HepG2 (cell line): Measurements from ENCODE around the gene OSCP1. TPM values are rescaled to one million over a fixed set of nuclear protein-coding genes. Genes with fewer than 3 reads are reported as not detected.

Source experiments
- AHR ChIP-seq: IDR thresholded peaks from 2 replicates; pipeline ENCODE4 v1.6.1; 2018; ENCODE audit warnings: missing genetic modification reagents, missing compliant biosample characterization
- BRCA1 ChIP-seq: sonication (generic); formaldehyde crosslinking; IDR thresholded peaks from 2 replicates; pipeline ENCODE4 v1.4.0; 2020; ENCODE audit warnings: missing genetic modification reagents
- EED ChIP-seq: sonication (generic); formaldehyde crosslinking; IDR thresholded peaks from 2 replicates; pipeline ENCODE4 v1.5.0; 2020; ENCODE audit warnings: mild to moderate bottlenecking, missing genetic modification reagents
- FOXK1 ChIP-seq: sonication (generic); formaldehyde crosslinking; IDR thresholded peaks from 2 replicates; pipeline ENCODE4 v1.4.0; 2020; ENCODE audit warnings: low read depth, missing genetic modification reagents, borderline replicate concordance
- GABPA ChIP-seq, 2 experiments: IDR thresholded peaks; 2 replicates each; pipeline ENCODE4 v1.6.1; 2011 to 2016; ENCODE audit warnings: low read depth in 2 of 2, low read length in 1 of 2, missing biosample characterization in 1 of 2, missing genetic modification characterization in 1 of 2
- GZF1 ChIP-seq: sonication (generic); formaldehyde crosslinking; IDR thresholded peaks from 2 replicates; pipeline ENCODE4 v1.5.1; 2020; ENCODE audit warnings: mild to moderate bottlenecking, missing genetic modification reagents
- HNRNPLL ChIP-seq: fragments of 200-400 bp; formaldehyde crosslinking; IDR thresholded peaks from 2 replicates; pipeline ENCODE4 v1.6.1; 2017; ENCODE audit warnings: mild to moderate bottlenecking, low read depth, low read length; ENCODE audit not compliant: poor library complexity, severe bottlenecking
- MBNL3 ChIP-seq: fragments of 250-450 bp; sonication (Bioruptor Pico); conservative IDR thresholded peaks from 2 replicates; pipeline ENCODE4 v1.8.0; 2022; ENCODE audit warnings: mild to moderate bottlenecking, inconsistent platforms
- POLR2A ChIP-seq, 2 experiments: IDR thresholded peaks; 2 replicates each; pipeline ENCODE4 v1.6.1; 2011; ENCODE audit warnings: low read depth in 2 of 2, low read length in 2 of 2, mild to moderate bottlenecking in 1 of 2, moderate library complexity in 1 of 2; ENCODE audit not compliant: insufficient read depth in 1 of 2
- SALL2 ChIP-seq: sonication (generic); formaldehyde crosslinking; IDR thresholded peaks from 2 replicates; pipeline ENCODE4 v1.8.1; 2023; ENCODE audit warnings: mild to moderate bottlenecking, missing genetic modification reagents, inconsistent platforms
- SRY ChIP-seq: sonication (generic); formaldehyde crosslinking; IDR thresholded peaks from 2 replicates; pipeline ENCODE4 v1.8.0; 2022; ENCODE audit warnings: mild to moderate bottlenecking, missing genetic modification reagents
- XRCC5 ChIP-seq: fragments of 200-400 bp; formaldehyde crosslinking; optimal IDR thresholded peaks from 2 replicates; pipeline ENCODE3; 2017; ENCODE audit warnings: mild to moderate bottlenecking, low read length
- YEATS2 ChIP-seq: sonication (generic); formaldehyde crosslinking; IDR thresholded peaks from 2 replicates; pipeline ENCODE4 v1.4.0; 2020; ENCODE audit warnings: missing genetic modification reagents, borderline replicate concordance
- ZC3H13 ChIP-seq: sonication (generic); formaldehyde crosslinking; IDR thresholded peaks from 2 replicates; pipeline ENCODE4 v1.8.1; 2023; ENCODE audit warnings: mild to moderate bottlenecking, missing genetic modification reagents, moderate library complexity
- ZNF10 ChIP-seq: sonication (generic); formaldehyde crosslinking; IDR thresholded peaks from 2 replicates; pipeline ENCODE4 v1.4.0; 2020; ENCODE audit warnings: mild to moderate bottlenecking, low read depth, missing genetic modification reagents, borderline replicate concordance
- ZNF12 ChIP-seq: sonication (generic); formaldehyde crosslinking; IDR thresholded peaks from 2 replicates; pipeline ENCODE4 v1.5.0; 2020; ENCODE audit warnings: missing genetic modification reagents
- ZNF160 ChIP-seq: sonication (generic); formaldehyde crosslinking; IDR thresholded peaks from 2 replicates; pipeline ENCODE4 v1.8.0; 2022; ENCODE audit warnings: mild to moderate bottlenecking, inconsistent platforms, missing genetic modification reagents
- ZNF572 ChIP-seq: sonication (generic); formaldehyde crosslinking; IDR thresholded peaks from 2 replicates; pipeline ENCODE4 v1.5.1; 2020; ENCODE audit warnings: mild to moderate bottlenecking, missing genetic modification reagents
- ZNF619 ChIP-seq: sonication (generic); formaldehyde crosslinking; IDR thresholded peaks from 2 replicates; pipeline ENCODE4 v1.4.0; 2020; ENCODE audit warnings: mild to moderate bottlenecking, missing genetic modification reagents
- ZNF777 ChIP-seq: sonication (generic); formaldehyde crosslinking; IDR thresholded peaks from 2 replicates; pipeline ENCODE4 v1.4.0; 2020; ENCODE audit warnings: missing genetic modification reagents
- ZZZ3 ChIP-seq: sonication (generic); formaldehyde crosslinking; IDR thresholded peaks from 2 replicates; pipeline ENCODE4 v1.4.0; 2020; ENCODE audit warnings: missing genetic modification reagents, mild to moderate bottlenecking, borderline replicate concordance
- polyA plus RNA-seq, 8 experiments: library from polyadenylated mRNA; depleted of rRNA in 3 of 8; stranded (reverse) in 7 of 8; unstranded in 1 of 8; fragments of >200 nt; fragmentation: Illumina TruSeq in 4 of 8; extraction: Trizol in 4 of 8; gene quantifications; 2 replicates each; pipeline versions ENCODE4 v1.2.1 to v1.2.3, GENCODE V29; 2011 to 2016; ENCODE audit warnings: low read depth in 4 of 8, missing spikeins in 1 of 8, mixed read lengths in 1 of 8; ENCODE audit not compliant: insufficient read depth in 1 of 8
- total RNA-seq, 5 experiments: library from RNA; depleted of rRNA; stranded (reverse); fragments of >200 nt; fragmentation: Illumina TruSeq; extraction: Trizol; gene quantifications; 2 replicates each; pipeline ENCODE4 v1.2.3, GENCODE V29; 2016; ENCODE audit warnings: low read depth in 1 of 5
- TF ChIP-seq, protein P1 (sequence below): IDR thresholded peaks from 2 replicates; pipeline ENCODE4 v1.6.1; 2016; ENCODE audit warnings: mild to moderate bottlenecking
- TF ChIP-seq, protein P2 (sequence below): sonication (generic); formaldehyde crosslinking; conservative IDR thresholded peaks from 2 replicates; pipeline ENCODE4 v1.8.1; 2023; ENCODE audit warnings: missing genetic modification reagents
- TF ChIP-seq, protein P3 (sequence below): sonication (generic); formaldehyde crosslinking; IDR thresholded peaks from 2 replicates; pipeline ENCODE4 v1.8.1; 2023; ENCODE audit warnings: missing genetic modification reagents, inconsistent platforms, borderline replicate concordance

Gene OSCP1
- total and polyA plus RNA-seq, 2 of the 13 experiments (the other 11 are each of a cell fraction or from before 2014, with no cell fraction given), result 0.60 to 0.84 TPM

DNA sequence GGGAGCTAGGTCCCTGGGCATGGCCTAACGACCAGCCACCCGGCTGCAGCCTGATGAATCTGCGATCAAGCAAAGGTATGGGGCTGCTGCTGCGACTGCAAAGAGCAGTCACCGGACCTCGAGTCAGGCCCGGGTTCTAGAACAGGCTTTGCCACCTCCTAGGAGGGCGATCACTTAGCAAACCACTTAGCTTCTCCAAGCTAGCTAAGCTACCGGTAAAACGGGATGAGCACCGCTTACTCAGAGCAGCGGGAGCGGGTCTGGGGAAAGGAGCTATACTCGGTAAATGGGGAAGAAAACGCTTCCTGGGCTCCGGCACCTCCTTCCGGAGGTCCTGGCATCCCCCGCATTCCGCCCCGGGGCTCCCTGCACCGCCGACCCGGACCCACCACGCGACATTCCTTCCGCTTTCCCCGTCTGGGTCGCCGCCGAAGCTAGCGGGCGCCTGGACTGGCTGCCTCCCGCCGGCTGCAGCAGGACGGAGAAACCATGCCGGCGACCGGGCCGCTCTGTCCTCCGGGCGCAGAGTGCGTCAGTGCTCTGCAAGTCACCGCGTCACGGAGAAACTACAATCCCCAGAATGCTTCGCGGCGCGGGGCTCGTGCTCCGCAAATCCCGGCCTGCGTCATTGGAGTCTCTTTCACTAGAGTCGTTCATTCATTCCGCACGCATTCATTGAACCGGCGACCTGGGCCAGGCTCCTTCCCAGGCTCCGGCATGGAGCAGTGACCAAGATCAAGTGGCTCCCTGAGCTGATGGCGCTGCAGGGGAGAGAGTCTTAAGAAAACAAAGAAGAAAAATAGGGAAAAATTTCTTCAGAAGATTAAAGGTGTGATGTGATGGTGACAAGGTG, 52.6 kb downstream of the OSCP1 start, which contains the start of gene LSM10 (continued):
- peak; percentile 69; the same call in 1 of the 2 replicates for TF ChIP-seq ZNF777
- TF ChIP-seq ZNF572 (CRISPR knock-in tag), result no peak
- TF ChIP-seq EED (CRISPR knock-in tag), result no peak
- TF ChIP-seq GZF1, result no peak
- 0 out of 2 replicates have a peak, but pooled peaks have one; percentile 43 for TF ChIP-seq ZC3H13 (CRISPR knock-in tag)
- TF ChIP-seq ZNF160 (CRISPR knock-in tag), result peak; percentile 43; the same call in 1 of the 2 replicates
- peak; percentile 47 for TF ChIP-seq GABPA (IDR thresholded peaks at IDR 0.05; ENCODE audit: low read depth, low read length)
- TF ChIP-seq GABPA (CRISPR knock-in tag; IDR thresholded peaks at IDR 0.05; ENCODE audit: low read depth), result peak; percentile 82
- TF ChIP-seq AHR (CRISPR knock-in tag), result no peak
- TF ChIP-seq POLR2A (IDR thresholded peaks at IDR 0.05; ENCODE audit: insufficient read depth in 1 of 2, low read depth in 2 of 2, low read length in 2 of 2), result peak; percentile 80 to 90
- 0 out of 2 replicates have a peak, but pooled peaks have one; percentile 68 for TF ChIP-seq BRCA1 (CRISPR knock-in tag)
- no peak for TF ChIP-seq FOXK1 (CRISPR knock-in tag)
- TF ChIP-seq YEATS2 (CRISPR knock-in tag), result peak; percentile 47; the same call in 1 of the 2 replicates
- TF ChIP-seq, protein P1, sequence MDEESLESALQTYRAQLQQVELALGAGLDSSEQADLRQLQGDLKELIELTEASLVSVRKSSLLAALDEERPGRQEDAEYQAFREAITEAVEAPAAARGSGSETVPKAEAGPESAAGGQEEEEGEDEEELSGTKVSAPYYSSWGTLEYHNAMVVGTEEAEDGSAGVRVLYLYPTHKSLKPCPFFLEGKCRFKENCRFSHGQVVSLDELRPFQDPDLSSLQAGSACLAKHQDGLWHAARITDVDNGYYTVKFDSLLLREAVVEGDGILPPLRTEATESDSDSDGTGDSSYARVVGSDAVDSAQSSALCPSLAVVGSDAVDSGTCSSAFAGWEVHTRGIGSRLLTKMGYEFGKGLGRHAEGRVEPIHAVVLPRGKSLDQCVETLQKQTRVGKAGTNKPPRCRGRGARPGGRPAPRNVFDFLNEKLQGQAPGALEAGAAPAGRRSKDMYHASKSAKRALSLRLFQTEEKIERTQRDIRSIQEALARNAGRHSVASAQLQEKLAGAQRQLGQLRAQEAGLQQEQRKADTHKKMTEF (CRISPR knock-in tag), result peak; percentile 87
- no peak for TF ChIP-seq MBNL3 (CRISPR knock-in tag)
- TF ChIP-seq, protein P2, sequence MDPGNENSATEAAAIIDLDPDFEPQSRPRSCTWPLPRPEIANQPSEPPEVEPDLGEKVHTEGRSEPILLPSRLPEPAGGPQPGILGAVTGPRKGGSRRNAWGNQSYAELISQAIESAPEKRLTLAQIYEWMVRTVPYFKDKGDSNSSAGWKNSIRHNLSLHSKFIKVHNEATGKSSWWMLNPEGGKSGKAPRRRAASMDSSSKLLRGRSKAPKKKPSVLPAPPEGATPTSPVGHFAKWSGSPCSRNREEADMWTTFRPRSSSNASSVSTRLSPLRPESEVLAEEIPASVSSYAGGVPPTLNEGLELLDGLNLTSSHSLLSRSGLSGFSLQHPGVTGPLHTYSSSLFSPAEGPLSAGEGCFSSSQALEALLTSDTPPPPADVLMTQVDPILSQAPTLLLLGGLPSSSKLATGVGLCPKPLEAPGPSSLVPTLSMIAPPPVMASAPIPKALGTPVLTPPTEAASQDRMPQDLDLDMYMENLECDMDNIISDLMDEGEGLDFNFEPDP (CRISPR knock-in tag), result 0 out of 2 replicates have a peak, but pooled peaks have one; percentile 78
- TF ChIP-seq HNRNPLL, result peak; percentile 93
- TF ChIP-seq ZNF10 (CRISPR knock-in tag), result no peak
- TF ChIP-seq ZNF619 (CRISPR knock-in tag), result no peak
- no peak for TF ChIP-seq ZZZ3
- TF ChIP-seq SRY (CRISPR knock-in tag), result peak; percentile 66; the same call in 1 of the 2 replicates
- peak; percentile 61 for TF ChIP-seq XRCC5
- TF ChIP-seq SALL2 (CRISPR knock-in tag), result peak; percentile 73; the same call in 1 of the 2 replicates
- TF ChIP-seq, protein P3, sequence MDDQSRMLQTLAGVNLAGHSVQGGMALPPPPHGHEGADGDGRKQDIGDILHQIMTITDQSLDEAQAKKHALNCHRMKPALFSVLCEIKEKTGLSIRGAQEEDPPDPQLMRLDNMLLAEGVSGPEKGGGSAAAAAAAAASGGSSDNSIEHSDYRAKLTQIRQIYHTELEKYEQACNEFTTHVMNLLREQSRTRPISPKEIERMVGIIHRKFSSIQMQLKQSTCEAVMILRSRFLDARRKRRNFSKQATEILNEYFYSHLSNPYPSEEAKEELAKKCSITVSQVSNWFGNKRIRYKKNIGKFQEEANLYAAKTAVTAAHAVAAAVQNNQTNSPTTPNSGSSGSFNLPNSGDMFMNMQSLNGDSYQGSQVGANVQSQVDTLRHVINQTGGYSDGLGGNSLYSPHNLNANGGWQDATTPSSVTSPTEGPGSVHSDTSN (CRISPR knock-in tag), result 0 out of 2 replicates have a peak, but pooled peaks have one; percentile 22
- TF ChIP-seq ZNF12 (CRISPR knock-in tag), result peak; percentile 90
